CD1c-positive myeloid dendritic cell (primary cell): ENCODE results near the gene ETFA.

Experiments used
- DNase-seq: peaks from one replicate; pipeline ENCODE4 v3.0.0-alpha.2; 2016; ENCODE audit errors: extremely low spot score

The ETFA gene

DNA sequence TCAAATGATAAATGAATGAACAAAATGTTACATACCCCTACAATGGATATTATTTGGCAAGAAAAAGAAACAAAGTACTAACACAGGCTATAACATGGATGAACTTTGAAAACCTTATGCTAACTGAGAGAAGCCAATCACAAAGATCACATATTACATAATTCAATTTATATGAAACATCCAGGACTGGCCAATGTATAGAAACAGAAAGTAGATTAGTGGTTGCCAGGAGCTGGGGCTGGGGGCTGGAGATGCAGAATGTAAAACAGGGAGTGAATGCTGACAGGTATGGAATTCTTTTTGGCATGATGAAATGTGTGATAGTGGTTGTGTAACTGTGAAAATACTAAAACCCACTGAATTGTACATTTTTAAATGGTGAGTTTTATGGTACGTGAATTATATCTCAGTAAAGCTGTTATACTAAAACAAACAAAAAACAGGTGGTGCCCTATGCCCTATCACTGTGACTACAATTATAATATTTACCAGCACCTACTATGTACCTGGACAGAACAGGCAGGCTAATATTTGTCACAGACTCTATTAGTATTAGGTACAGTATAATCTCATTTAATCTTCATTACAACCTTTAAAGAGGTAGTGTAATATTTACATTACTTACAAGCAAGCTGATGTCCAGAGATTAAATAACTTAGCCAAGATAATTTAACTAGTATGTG, 90.0 kb downstream of the ETFA start:
- no peak for DNase-seq

DNA sequence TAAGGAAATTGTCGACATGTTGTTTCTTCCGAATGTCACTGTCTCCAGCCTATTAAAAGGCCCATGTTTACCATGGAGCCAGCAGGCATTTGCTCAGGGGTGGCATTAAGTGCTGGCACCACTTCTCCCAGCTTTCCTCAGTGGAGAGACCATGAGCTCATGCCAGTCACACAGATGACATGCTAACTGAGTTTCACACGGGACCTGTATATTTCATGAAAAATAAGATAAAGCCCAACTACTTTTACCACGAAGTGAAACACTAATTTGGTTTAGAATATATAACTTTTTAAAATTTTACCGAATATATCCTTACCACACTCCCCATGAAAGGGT, 93.4 kb downstream of the ETFA start:
- no peak for DNase-seq

- no peak for DNase-seq
Observed at GRCh38 chr15:76217029-76217881, 94.0 kb downstream of the ETFA start.

- DNase-seq = no peak
Observed at GRCh38 chr15:76215634-76216033, 95.6 kb downstream of the ETFA start.

GRCh38 chr15:76209942-76210341, 101.3 kb downstream of the ETFA start:
- DNase-seq = no peak

GRCh38 chr15:76209523-76209922, 101.7 kb downstream of the ETFA start:
- no peak for DNase-seq

- DNase-seq = no peak
Observed at GRCh38 chr15:76208786-76209424, 102.4 kb downstream of the ETFA start.

DNA sequence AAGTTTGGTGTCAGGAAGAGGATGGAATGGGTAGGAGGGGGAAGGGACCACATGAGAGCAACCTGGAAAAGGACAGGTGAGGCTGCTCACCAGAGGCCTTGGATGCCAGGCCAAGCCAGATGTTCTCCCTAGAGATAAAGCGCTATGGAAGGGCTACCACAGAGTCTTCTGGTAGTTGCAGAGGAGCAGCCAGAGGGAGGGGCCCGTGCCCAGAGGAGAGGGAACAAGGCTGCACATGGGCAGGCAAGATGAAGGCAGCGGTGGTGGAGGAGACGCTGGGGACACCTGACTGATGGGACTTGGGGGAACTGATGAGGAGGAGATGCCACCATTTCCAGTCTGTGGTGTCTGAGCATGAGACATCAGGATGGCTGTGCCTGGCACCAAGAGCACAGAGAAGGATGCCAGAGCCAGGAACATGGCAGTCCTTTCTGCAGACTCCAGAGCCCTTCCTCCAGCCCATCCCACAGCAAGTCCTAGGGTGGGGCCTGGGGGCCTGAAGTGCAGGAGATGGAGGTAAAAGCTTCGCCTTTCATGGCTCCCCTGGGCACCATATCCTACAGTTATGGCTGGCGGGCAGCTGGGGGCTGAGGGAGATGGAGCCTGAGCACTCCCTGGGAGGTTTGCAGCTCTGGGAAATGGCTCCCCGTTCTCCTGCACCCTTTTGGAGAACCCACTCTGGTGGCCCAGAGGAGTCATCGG, 103.0 kb downstream of the ETFA start:
- DNase-seq = no peak

- no peak for DNase-seq
Observed at GRCh38 chr15:76206325-76206976, 104.8 kb downstream of the ETFA start.

- no peak for DNase-seq
Observed at GRCh38 chr15:76204916-76205460, 106.3 kb downstream of the ETFA start.

DNA sequence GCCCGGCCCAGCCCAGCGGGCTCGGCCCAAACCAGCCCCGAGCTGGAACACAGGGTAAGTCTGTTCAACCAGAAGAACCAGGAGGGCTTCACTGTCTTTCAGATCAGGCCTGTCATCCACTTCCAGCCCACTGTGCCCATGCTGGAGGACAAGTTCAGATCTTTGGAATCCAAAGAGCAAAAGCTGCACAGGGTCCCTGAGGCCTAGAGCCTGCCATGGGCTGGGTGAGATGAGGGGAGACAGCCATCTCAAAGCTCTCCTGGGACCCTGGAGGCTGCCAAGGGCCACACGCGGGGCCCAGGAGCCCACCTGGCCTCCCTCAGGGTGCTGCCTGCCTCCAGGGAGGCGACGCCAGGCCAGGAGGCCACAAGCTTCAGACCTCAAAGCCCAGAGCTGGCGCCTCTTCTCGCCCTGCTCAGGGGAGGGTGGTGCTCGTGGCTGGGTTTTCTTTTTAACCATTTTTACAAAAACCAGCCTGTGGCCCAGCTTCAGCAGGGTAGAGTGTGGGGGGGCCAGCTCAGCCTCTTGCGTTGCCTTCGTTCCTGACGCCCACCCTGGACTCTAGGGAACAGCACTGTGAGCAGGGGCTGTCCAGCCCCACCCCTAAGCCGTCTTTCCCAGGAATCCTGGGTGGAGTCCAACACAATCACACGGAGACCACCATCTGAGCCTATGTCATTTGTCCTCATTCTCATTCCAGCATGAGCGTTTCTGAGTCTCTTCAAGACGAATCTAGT, 107.0 kb downstream of the ETFA start:
- DNase-seq = no peak

GRCh38 chr15:76203346-76204108, 107.7 kb downstream of the ETFA start:
- DNase-seq = no peak

DNA sequence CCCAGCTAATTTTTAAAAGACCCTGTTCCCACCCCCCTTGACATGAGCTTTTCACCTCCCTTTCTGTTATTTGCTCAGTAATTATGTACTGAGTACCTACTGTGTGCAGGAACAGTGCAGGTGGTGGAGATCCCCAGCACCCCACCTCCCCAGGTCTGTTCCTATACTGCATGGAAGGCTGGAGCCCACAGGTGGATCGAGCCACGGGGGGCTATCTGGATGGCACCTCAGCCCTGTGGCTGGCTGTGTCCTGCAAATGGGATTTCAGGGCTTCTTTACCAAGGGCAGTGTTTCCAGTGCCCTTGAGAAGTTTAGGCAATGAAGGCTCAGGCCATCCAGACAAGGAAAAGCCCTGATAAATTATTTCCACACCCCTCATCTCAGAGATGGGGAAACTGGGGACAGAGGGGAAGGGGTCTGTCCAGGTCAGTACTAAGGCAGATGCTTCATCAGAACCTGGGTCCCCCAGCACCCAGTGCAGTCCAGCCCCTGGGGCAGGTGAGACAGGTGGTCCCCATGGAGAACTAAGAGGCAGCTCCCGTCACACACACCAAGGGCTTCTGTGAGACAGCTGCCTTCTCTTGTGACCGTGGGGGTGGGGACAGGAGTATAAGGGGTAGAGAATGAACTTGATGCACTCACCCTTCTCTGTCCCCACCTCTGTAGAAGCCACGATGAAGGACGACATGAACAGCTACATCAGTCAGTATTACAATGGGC, 109.6 kb downstream of the ETFA start:
- no peak for DNase-seq

DNA sequence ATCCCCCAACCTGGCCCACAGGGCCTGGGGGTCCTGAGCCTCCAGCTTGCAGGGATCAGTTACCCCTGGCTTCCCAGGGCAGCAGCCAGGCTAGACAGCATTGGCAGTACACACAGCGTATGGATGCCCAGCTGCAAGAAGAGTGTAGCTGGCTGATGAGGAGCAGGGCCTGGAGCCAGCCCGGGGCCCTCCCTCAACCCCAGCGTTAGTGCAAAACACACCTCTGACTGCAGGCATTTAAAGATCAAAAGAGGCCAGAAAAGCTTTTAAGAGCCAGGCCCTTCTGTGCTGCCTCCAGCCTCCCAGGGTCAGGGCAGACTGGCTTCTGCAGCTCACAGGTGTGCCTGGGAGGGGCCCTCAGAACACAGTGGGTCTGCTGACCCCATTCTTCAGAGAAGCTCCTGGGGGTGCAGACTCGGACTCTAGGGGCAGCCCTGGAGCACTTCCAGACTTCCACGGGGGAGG, 110.6 kb downstream of the ETFA start:
- DNase-seq = no peak

DNA sequence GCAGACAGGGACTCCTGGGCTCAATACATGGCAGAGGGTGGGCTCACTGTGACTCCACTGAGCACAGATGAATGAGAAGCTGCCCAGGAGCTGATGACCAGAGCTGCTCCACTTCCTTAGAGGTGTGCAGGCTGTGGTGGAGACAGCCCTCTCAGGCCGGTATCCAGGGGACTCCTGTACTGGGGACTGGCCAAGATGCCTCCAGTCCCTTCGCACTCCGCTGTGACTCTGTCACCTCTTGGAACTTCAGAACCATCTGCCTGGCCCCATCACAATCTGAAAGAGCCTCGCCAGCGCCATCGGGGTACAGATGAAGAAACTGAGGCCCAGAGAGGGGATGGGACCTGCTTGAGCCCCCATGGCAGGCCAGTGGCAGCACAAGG, 111.2 kb downstream of the ETFA start:
- no peak for DNase-seq

DNA sequence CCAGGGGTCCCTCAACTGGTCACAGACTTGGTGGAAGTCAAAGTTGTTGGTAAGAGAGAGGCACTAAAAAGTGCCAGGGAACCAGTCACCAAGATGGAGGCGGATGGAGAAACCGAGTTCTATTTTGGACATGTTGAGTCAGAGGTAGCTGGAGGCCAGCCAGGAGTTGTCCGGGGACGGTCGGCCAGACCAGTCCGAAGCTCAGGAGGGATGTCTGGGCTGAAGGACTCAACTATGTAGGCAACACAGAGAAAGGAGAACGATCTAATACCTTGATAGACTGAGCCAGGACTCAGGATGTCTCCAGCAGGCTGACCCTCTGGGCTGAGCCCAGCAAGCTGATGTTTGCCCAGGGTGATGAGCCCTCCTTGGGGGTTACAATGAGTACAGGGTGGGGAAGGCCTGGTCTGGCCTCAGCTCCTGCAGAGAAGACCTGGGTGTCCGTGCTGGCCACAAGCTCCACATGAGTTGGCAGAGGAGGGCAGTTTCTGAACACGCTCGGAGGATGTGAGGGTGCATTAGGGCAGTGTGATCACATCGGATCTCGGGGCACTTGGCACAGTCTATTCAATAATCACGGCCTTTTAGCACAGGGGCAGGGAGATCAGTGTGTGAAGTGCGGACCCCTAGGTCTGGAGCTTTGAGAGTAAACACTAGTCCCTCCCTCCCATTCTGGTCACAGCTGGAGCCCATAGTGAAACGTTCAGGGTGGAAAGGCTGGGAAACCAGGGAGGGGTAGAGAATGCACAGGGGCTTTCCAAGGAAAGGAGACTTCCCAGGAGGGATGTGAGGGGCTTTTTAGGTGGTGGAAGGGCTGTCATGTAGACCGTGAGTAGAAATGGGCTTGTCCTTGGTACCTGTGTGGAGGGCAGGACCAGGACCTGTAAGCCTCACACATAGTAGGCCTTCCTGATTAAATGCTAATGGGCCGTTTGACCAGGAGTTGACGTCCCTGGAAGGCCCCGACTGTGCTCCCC, 111.9 kb downstream of the ETFA start:
- no peak for DNase-seq

DNA sequence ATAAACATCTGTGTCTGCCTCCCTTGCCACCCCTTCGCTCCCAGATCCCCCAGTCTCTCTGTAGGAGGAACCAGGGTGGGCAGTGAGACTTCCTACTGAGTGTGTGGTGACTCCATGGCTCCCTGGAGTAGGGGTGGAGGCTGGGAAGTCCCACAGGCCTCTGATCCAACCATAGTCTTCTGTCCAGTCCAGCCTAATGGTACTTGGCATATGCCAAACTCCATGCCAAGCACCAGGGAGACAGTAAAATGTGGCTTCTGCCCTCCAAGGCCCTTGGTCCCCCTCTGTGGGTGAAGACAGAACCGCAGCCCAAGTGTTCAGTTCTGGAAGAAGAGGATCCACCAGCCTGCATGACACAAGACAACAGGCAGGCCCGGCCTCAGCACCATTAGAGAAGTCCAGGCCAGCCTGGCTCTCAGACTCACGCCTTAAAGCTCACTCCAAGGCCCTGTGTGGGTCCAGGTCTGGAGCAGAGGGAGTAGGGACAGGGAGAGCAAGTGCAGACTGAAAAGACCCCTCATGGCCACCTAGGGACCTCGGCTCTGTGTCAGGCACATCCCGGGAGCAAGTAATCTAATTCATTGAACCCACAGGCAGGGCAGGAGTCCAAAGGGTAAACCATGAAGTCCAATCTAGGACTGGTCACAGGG, 112.7 kb downstream of the ETFA start:
- no peak for DNase-seq
